Activated CD8-positive, alpha-beta memory T cell treated with anti-CD3 and anti-CD28 coated beads for 24 hours (primary cell): ENCODE measurements around the gene HCFC1R1.

Source experiments
- DNase-seq: peaks from one replicate; pipeline ENCODE4 v3.0.0-alpha.2; 2020

Gene HCFC1R1

GRCh38 chr16:3017344-3017743 lies 6.4 kb downstream of the HCFC1R1 start:
- DNase-seq, result no peak

- DNase-seq, result no peak
Observed at GRCh38 chr16:3015865-3016521, 7.7 kb downstream of the HCFC1R1 start.

- DNase-seq, result no peak
Observed at GRCh38 chr16:3014971-3015370, 8.8 kb downstream of the HCFC1R1 start.

GRCh38 chr16:3013998-3014690 lies 9.6 kb downstream of the HCFC1R1 start:
- DNase-seq, result no peak

GRCh38 chr16:3013491-3013951 lies 10.2 kb downstream of the HCFC1R1 start:
- DNase-seq, result no peak

GRCh38 chr16:3012828-3013420 lies 10.8 kb downstream of the HCFC1R1 start, which contains the start of gene CLDN9:
CLDN9 (plus strand) TSS chr16:3012923; CDS start chr16:3013363, 440 bp downstream.
- DNase-seq, result no peak

- no peak for DNase-seq
Observed at GRCh38 chr16:3012246-3012645, 11.5 kb downstream of the HCFC1R1 start.

- DNase-seq, result no peak
Observed at GRCh38 chr16:3010510-3010909, 13.2 kb downstream of the HCFC1R1 start.

- no peak for DNase-seq
Observed at GRCh38 chr16:3009568-3010390, 14.0 kb downstream of the HCFC1R1 start.

- no peak for DNase-seq
Observed at GRCh38 chr16:3008690-3009037, 15.1 kb downstream of the HCFC1R1 start.

- DNase-seq, result peak; percentile 64
Observed at GRCh38 chr16:3007957-3008689, 15.6 kb downstream of the HCFC1R1 start.

GRCh38 chr16:3007059-3007956 lies 16.4 kb downstream of the HCFC1R1 start:
- no peak for DNase-seq

GRCh38 chr16:3004781-3005284 lies 18.9 kb downstream of the HCFC1R1 start:
- no peak for DNase-seq

GRCh38 chr16:3004319-3004718 lies 19.4 kb downstream of the HCFC1R1 start:
- no peak for DNase-seq

- DNase-seq, result peak; percentile 93
Observed at GRCh38 chr16:3003582-3004270, 20.0 kb downstream of the HCFC1R1 start.

GRCh38 chr16:3001316-3001715 lies 22.4 kb downstream of the HCFC1R1 start:
- no peak for DNase-seq

GRCh38 chr16:3000540-3000939 lies 23.2 kb downstream of the HCFC1R1 start:
- DNase-seq, result no peak

- DNase-seq, result no peak
Observed at GRCh38 chr16:2999929-3000328, 23.8 kb downstream of the HCFC1R1 start.

GRCh38 chr16:2996298-2996697 lies 27.4 kb downstream of the HCFC1R1 start:
- DNase-seq, result no peak

- no peak for DNase-seq
Observed at GRCh38 chr16:2992383-2993081, 31.2 kb downstream of the HCFC1R1 start.
